Choroid plexus epithelial cell (primary cell): Measurements from ENCODE around the gene MRPS34.

Experiments used
- DNase-seq: peaks from one replicate; pipeline ENCODE4 v3.0.0-alpha.2; 2010; ENCODE audit warnings: low read depth
- H3K4me3 ChIP-seq: 2 replicates; pipeline ENCODE4 v1.5.1; 2011; ENCODE audit warnings: low read depth, mild to moderate bottlenecking, control low read depth, low read length, moderate library complexity
- TF ChIP-seq, protein P1 (sequence below): conservative IDR thresholded peaks from 2 replicates; pipeline ENCODE4 v1.5.1; 2011; ENCODE audit warnings: low read depth, mild to moderate bottlenecking, control low read depth, inconsistent platforms, low read length, moderate library complexity

Gene MRPS34

DNA sequence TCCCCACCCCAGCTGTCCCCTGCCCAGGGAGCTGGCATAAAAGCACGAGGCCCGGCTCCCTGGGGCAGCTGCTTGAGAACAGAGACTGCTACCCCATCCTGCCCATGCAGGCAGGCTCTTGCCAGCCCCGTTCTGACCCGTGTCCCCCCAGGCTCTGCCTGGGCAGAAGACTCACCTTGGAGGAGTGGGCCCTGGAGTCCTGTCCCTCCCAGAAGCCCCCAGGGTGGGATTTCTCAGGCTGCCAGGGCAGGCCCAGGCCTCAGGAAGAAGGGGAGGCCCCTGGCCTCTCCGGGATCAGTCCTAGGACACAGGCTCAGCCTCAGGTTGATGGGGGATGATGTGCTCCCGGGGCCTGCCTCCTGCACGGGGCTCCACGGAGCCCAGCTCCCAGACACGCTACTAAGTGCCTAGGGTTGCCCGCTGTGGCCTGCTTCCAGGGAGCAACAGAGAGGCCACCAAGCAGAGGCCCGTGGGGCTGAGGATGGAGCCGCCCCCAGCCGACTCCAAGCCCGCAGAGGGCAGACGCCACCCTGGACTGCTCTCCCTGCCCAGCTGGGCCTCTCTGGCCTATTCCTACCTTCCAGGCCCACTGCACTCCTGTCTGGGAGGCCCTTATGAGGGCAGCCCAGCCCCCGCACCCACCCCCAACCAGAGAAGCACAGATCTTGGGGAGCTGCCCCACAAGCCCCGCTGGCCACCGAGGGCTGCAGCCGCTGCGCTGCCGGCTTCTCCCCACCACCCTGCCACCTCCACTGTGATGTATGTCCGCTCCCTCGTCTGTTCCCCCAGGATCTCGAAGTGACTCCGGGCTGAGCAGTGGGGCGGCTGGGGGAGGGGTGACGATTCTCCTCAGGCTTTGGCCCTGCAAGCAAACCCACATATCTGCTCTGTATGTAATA, 3.3 kb downstream of the MRPS34 start:
- TF ChIP-seq, protein P1, sequence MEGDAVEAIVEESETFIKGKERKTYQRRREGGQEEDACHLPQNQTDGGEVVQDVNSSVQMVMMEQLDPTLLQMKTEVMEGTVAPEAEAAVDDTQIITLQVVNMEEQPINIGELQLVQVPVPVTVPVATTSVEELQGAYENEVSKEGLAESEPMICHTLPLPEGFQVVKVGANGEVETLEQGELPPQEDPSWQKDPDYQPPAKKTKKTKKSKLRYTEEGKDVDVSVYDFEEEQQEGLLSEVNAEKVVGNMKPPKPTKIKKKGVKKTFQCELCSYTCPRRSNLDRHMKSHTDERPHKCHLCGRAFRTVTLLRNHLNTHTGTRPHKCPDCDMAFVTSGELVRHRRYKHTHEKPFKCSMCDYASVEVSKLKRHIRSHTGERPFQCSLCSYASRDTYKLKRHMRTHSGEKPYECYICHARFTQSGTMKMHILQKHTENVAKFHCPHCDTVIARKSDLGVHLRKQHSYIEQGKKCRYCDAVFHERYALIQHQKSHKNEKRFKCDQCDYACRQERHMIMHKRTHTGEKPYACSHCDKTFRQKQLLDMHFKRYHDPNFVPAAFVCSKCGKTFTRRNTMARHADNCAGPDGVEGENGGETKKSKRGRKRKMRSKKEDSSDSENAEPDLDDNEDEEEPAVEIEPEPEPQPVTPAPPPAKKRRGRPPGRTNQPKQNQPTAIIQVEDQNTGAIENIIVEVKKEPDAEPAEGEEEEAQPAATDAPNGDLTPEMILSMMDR = no peak
- no peak for DNase-seq
- peak overlapping the region; percentile 83 for H3K4me3 ChIP-seq

DNA sequence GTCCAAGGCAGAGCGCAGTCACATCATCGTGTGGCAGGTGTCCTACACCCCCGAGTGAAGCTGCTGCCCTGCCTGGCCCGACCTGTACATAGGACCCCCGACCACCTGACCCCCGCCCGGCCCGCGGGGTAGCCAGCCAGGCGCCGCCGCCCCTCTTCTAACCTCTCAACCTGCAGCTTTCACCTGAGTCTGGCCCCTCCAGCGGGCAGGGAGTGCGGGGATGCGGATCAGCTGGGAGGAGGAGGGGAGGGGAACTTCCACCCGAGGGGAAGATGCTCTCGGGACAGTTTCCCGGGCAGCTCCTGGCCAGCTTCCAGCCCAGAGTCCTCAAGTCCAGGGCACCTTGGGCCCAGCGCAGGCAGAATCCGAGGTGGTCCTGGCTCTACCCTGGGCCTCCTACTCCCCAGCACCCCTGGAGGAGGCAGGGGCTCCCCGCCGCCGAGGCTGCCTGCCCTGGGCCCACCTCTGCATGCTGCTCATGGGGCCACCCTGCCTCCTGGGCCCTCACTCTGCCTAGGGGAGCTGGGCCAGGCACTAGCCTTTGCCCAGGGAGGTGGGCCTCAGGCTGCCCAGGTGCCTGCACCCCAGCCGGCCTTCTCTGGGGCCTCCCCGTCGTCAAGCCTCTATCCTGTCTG, 4.0 kb downstream of the MRPS34 start:
- TF ChIP-seq, protein P1 = no peak
- H3K4me3 ChIP-seq = no peak overlapping the region
- DNase-seq = no peak

DNA sequence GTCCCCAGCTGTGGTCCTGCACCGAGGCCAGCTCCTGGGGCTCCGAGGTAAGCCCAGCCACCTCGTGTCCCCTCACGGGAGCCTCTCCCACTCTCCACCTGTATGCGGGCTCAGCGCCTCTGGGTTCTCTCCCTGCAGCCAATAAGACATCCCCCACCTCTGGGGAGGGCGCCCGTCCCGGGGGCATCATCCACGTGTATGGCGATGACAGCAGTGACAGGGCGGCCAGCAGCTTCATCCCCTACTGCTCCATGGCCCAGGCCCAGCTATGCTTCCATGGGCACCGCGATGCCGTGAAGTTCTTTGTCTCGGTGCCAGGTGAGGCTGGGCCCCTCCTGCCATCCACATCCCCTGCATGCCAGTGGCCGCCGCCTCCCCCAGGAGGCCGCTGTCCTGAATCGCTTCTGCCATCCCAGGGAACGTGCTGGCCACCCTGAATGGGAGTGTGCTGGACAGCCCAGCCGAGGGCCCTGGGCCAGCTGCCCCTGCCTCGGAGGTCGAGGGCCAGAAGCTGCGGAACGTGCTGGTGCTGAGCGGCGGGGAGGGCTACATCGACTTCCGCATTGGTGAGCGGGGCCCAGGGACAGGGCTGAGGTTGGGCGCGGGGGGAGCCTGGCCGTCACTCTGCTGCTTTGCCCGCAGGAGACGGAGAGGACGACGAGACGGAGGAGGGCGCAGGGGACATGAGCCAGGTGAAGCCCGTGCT, 4.7 kb downstream of the MRPS34 start:
- TF ChIP-seq, protein P1 = no peak
- DNase-seq = no peak
- H3K4me3 ChIP-seq = no peak overlapping the region

DNA sequence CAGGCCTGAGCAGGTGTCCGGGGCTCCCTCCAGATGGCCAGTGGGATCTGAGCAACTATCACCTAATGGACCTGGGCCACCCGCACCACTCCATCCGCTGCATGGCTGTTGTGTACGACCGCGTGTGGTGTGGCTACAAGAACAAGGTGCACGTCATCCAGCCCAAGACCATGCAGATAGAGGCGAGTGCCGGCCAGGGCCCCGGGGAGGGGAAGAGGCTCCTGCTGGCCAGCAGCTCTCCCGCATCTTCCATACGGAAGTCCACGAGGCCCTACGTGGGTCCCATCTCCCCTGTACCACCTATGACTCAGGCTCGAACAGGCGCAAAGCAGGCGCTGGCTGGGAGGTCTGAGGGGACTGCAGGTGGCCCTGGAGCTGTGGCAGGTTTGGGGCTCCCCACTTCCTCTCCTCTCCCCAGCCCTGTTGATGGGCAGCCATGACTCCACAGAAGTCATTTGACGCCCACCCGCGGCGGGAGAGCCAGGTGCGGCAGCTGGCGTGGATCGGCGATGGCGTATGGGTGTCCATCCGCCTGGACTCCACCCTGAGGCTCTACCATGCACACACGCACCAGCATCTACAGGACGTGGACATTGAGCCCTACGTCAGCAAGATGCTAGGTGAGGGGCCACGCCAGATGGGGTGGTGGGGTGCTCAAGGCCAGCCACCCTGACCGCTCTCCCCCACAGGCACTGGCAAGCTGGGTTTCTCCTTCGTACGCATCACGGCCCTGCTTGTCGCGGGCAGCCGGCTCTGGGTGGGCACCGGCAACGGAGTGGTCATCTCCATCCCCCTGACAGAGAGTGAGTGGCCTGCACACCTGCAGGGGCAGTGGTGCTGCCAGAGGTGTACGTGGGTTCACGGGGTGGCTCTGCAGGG, 5.6 kb downstream of the MRPS34 start:
- TF ChIP-seq, protein P1 = no peak
- DNase-seq = no peak
- no peak overlapping the region for H3K4me3 ChIP-seq

DNA sequence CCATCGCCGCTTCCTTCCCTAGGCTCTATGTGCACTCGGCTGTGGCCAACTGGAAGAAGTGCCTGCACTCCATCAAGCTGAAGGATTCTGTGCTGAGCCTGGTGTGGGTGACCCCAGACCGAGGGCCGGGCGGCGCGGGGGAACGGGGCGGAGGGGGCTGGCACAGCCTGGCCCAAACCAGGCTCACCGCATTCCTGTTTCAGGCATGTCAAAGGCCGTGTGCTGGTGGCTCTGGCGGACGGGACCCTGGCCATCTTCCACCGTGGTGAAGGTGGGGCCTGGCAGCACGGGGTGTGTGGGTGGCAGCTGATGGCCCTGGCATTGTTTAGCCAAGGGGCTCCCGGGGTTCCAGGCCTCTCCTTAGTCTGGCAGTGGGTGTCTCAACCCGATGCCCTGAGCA, 6.2 kb downstream of the MRPS34 start:
- TF ChIP-seq, protein P1 = no peak
- no peak for DNase-seq
- H3K4me3 ChIP-seq = no peak overlapping the region

DNA sequence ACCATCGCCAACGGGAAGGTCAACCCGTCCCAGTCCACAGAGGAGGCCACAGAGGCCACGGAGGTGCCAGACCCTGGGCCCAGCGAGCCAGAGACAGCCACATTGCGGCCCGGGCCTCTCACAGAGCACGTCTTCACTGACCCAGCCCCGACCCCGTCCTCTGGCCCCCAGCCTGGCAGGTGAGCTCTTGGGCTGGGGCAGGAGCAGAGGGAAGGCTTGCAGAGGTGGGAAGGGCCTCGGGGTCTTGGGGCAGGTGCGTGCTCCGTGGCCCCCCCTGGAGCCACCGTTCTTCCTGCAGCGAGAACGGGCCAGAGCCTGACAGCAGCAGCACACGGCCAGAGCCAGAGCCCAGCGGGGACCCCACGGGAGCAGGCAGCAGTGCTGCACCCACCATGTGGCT, 6.7 kb downstream of the MRPS34 start:
- TF ChIP-seq, protein P1 = no peak
- DNase-seq = no peak
- H3K4me3 ChIP-seq = no peak overlapping the region
